ENCODE measurements around the gene FADD.

Gene FADD

DNA sequence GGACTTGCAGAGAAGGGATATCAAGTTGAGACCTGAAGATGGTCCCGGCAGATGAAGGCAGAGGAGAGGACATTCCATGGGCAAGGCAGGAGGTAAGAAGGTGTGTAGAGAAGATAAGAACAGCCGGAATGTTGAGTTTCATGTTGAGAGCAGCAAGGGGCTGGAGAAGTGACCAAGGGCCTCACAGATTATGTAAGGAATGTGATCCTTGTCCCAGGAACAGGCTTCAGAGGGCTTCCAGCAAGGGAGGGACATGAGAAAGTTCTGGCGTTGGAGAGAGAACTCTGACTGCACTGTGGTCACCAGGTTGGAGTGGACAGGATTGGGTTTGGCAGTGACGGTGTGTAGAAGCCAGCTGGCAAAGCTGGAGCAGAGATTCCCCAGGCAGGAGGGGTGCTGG is 39.8 kb downstream of the FADD start:
- DNase-seq: no peak

DNA sequence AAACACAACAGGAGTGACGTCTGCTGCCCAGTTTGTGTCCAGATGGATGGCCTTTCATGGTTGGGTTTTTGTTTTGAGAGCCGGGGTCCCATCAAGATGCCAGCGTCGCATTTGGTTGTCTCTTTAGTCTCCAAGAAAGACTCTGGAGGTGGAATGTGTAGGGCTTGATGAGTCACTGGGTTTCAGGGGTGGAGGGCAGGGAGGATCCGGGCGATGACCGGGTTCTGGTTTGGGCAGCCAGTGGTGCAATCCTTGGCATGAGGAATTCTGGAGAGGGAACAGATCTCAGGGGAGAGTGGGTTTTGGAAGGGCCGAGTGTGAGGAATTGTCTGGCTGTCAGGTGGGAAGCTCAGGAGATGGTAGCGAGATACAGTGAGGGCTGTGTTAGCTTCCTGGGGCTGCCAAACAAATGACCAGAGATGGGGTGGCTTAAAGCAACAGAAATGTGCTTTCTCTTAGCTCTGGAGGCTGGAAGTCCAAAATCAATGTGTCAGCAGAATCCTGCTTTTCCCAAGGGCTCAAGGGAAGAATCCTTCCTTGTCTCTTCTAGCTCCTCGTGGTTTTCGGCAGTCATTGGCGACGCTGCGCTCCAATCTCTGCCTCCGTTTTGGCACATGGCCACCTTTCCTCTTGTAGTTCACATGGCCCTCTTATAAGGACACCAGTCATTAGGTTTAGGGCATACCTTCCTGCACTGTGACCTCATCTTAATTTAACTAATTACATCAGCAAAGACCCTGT is 41.0 kb downstream of the FADD start:
- no peak for DNase-seq

DNA sequence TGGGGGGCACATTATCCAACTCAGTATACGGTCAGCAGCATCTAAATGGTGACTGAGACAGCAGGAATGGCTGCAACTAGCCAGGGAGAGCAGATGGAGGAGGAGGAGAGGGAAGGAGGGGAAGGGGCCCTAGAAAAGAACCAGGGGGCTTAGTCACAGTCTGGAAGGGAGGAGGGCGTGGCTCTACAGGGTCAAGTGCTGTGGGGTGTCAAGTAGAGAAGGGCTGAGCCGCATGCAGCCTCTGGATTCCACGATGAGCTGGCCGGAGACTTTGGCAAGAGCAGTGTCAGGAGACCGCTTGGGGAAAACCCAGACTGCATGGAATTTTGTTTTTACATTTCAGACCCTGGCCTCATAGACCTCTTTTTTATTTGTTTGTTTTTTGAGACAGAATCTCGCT is 41.6 kb downstream of the FADD start:
- no peak for DNase-seq

DNA sequence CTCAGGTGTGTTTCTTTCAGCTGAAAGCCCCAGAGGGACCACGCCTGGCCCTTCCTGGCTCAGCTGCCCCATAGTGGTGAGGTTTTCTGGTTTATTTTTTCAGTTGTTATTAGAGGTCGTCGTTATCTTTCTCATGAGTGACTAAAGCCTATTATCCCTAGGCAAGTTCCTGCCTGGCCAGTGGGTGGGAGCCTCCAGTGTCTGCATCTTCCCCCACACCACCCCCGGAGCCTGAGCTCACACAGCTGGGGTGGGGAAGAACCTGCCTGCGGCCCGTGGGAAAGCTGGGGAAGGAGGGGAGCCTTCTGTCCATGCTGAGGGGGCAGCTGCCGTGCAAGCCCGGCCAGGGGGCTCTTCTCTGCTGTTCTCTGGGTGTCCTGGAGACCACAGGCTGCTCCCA is 43.1 kb downstream of the FADD start:
- no peak for DNase-seq

DNA sequence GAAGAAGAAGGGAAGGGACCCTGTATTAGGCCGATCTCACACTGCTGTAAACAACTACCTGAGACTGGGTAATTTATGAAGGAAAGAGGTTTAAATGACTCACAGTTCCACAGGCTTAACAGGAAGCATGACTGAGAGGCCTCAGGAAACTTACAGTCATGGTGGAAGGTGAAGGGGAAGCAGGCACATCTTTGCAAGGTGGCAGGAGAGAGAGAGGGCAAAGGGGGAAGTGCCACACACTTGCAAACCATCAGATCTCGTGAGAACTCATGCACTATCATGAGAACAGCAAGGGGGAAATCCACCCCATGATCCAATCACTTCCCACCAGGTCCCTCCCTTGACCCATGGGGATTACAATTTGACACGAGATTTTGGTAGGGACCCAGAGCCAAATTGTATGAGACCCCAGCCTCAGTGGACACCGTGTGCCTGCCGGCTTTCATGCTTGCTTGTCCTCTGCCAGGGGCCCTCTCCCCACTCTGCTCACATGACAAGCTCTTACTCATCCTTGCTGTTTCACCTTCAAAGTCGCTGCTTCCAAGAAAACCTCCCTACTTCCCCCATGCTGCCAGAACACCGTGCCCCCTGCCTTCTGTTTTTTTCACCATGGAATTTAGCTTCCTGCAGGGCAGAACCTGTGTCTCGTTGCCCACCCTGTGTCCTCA is 44.1 kb downstream of the FADD start:
- no peak for DNase-seq

DNA sequence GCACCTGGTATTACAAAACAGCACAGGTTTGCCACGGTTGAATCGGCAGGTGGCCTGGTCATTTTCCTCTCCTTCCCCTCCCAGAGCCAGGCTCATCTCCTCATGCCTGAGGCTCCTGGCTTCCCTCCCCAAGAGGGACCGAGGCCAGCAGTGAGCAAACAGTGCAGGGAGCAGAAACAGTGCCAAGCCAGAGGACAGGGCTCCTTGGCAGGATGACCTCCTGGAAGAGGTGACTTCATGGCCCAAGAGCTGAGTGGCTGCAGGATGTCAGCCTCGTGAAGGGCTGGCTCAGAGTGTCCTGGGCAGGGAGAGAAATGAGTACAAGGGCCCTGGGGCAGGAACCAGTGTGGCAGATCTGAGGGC is 44.6 kb downstream of the FADD start:
- DNase-seq: no peak

DNA sequence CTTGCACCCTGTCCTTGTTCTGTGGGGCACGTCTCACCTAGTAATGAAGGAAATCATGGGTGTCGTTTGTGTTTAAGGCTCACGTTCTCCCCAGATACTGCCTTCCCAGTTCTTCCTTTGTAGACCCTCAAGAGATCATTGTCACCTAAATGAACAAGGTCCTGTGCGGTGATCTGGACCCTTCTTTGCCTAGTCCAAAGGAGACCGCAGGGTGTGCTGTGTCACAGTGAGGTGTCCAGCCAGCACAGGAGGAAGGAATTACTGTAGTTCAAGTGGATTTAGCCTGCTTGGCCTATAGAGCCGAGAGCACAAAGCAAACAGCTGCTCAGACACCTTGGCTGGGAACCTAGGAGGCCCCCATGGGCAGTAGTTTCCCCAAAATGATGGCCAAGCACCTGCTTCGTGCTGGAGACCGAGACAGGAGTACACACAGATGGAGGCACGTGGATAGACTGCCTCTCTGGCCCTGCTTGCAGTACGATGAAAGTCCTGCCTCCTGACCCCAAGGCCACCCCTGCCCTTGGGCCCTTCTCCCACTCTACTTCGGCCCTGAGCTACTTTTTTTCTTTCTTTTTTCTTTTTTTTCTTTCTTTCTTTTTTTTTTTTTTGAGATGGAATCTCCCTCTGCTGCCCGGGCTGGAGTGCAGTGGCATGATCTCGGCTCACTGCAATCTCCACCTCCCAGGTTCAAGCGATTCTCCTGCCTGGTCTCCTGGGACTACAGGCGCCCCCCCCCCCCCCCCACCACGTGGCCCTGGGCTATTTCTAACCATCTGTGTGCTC is 48.0 kb downstream of the FADD start:
- DNase-seq: no peak

DNA sequence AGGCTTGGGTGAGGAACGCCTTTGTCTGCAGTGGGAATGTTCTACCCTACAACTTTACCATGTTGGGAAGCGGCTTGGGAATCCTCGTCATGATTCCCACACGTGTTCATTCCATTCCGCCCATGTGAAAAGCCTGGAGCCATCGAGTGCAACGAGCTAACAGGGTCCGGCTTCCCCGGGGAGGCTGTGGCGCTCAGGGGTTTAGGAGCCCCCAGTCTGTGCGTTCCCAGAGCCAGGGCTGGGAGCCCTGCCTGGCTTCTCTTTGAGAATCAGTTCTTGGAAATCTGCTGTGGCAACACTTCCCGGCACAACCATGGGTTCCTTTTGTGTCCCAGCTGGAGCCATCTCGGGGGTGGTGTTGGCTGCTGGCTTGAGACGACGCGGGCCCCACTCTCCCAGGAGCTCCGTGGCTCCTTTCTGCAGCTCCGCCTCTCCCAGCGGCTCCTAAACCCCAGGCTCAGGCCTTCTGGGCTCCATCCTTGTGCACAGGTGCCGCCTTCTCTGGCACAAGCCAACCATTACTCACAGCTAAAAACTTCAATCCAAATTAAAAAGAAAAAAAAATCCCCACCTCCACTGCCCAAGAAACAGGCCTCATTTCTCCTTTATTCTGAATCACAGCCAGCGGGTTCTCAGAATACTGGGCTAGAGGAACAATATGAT is 48.7 kb downstream of the FADD start:
- no peak for DNase-seq

DNA sequence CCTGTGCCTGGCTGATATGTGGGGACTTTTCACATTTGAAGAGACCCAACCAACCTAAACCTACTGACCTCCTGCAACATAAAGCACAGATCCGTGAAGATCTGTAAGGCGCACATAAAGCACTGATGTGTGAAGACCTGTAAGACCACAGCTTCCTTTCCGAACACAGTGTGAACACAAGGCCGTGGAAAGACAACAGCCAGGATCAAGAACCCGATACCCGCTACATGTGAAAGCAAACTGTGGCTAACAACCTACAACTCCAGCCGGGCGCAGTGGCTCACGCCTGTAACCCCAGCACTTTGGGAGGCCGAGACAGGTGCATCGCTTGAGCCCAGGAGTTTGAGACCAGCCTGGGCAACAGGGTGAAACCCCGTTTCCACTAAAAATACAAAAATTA is 49.7 kb downstream of the FADD start:
- DNase-seq: no peak

DNA sequence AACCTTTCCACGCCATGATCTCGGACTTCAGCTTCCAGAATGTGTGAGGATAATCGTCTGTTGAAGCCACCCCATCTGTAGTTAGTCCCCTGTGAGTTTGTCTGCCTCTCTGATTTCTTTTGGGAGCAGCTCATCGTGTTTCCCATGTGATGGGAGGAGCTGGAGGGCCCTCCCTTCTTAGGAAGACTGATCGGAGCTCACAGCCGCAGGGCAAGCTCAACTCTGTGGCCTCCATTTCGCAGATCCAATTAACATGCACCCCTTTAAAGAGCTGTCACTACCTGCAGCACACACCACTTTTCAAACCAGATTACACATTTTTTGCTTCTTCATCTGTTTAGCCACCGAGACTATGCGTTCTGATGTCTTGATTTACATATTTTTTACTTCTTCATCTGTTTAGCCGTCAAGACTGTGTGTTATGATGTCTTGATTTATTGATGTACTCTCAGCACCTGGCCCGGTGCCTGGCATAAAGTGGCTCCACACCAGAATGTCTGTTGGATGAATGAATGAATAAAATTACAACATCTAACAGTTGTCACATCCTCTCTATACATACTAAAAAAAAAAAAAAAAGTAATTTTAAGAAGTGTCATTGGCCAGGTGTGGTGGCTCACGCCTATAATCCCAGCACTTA is 52.5 kb downstream of the FADD start:
- no peak for DNase-seq

All from NCI-H1417 treated with DMSO at 0.1 percent for 48 hours (cell line).